ENCODE results near the gene SEMA6D.

Gene SEMA6D

DNA sequence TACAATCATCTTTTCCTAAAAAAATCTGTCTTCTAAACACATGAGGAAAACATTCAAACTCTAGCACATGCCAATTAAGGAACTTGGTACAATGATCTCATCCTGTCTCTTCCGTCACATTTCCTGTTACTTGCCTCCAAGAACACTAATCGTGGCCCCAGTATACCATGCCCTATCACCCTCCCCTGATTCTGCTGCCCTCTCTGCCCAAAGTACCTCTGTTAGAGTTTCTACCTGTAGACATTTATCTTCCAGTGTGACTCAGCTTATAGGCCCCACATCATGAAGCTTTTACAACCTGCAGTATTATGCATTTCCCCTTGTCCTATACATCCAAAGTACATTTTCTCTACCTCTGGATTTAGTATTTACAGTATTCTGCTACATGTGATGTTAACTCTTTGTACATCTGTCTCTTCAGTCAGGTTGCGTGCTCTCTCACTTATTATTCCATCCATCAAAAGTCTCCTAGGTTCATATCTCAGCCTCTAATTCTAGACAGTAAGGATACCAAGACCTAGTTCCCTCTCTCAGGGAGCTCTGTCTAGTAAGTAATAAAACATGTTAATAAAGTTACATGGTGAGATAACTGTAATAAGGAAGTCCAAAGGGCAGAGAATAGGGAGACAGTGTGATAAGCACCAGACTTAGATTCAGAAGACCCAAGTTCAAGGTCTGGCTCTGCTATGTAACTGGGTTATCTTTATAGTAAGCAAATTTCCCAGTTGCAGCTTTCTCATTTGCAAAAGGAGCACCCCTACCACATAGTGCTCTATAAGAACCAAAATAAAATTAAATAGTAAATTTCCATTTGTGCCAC, 8.9 kb upstream of the SEMA6D start:
- TF ChIP-seq, protein P1, sequence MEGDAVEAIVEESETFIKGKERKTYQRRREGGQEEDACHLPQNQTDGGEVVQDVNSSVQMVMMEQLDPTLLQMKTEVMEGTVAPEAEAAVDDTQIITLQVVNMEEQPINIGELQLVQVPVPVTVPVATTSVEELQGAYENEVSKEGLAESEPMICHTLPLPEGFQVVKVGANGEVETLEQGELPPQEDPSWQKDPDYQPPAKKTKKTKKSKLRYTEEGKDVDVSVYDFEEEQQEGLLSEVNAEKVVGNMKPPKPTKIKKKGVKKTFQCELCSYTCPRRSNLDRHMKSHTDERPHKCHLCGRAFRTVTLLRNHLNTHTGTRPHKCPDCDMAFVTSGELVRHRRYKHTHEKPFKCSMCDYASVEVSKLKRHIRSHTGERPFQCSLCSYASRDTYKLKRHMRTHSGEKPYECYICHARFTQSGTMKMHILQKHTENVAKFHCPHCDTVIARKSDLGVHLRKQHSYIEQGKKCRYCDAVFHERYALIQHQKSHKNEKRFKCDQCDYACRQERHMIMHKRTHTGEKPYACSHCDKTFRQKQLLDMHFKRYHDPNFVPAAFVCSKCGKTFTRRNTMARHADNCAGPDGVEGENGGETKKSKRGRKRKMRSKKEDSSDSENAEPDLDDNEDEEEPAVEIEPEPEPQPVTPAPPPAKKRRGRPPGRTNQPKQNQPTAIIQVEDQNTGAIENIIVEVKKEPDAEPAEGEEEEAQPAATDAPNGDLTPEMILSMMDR (IDR thresholded peaks at IDR 0.05; ENCODE audit: insufficient read depth, low read length, poor library complexity, severe bottlenecking) = no peak
- DNase-seq (ENCODE audit: extremely low read depth, insufficient read length) = no peak

DNA sequence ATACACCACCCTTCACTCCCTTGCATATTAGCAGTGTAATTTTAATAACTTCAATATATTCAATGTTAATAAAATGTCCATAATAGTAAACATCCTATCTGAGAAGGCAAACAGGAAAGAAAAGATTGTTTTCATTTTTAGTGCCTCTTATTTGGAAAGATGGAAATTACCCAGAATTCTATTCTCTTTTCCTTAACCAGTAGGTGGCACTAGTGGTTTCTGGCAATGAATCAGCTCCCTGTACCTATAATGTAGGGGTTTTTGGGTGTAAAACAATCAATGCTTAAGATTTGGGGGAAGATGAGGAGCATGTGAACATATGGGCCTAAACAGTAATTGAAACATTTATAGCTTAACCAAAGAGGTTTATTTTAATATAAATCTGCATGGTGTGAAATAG, 5.7 kb upstream of the SEMA6D start:
- no peak for DNase-seq (ENCODE audit: extremely low read depth, insufficient read length)
- H3K4me3 ChIP-seq (replicated peaks; ENCODE audit: low read depth, low read length) = no peak overlapping the region
- H3K27me3 ChIP-seq (replicated peaks; ENCODE audit: control insufficient read depth, insufficient read depth, low read length) = no peaks in the 10 kb centered on the region
- TF ChIP-seq, protein P1 (IDR thresholded peaks at IDR 0.05; ENCODE audit: insufficient read depth, low read length, poor library complexity, severe bottlenecking) = peak; percentile 61
- H3K36me3 ChIP-seq (ENCODE audit: control insufficient read depth, insufficient read depth, low read length) = no peaks in the 10 kb centered on the region

More for the DNA sequence above, 8.9 kb upstream of the SEMA6D start:
- Histone ChIP-seq H3K27me3 (replicated peaks; ENCODE audit: control insufficient read depth, insufficient read depth, low read length) (no peaks in the 10 kb centered on the region), H3K36me3 (ENCODE audit: control insufficient read depth, insufficient read depth, low read length) (no peaks in the 10 kb centered on the region), H3K4me3 (replicated peaks; ENCODE audit: low read depth, low read length) (no peak overlapping the region)

DNA sequence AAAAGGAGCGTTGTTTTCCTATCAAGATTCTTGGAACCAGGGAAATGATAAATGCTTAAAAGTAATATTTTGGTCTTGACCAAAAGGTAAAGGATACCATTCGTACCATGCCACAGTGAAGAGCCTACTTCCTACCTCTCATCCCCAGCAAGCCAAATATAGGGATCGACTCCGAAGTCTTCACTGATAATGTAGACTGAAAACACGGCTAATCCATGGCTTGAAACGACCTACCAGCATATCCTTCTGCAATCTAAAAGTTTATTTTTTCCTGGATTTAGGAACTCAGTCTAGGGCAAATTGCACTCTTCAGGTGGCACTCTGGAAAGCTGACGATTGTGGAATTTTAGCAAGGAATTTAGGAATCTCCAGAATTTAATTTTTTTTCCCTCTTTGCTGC, 1.9 kb upstream of the SEMA6D start:
- H3K4me3 ChIP-seq (replicated peaks; ENCODE audit: low read depth, low read length) = no peak overlapping the region
- no peaks in the 10 kb centered on the region; the same call in 1 of the 2 replicates for H3K27me3 ChIP-seq (replicated peaks; ENCODE audit: control insufficient read depth, insufficient read depth, low read length)
- H3K36me3 ChIP-seq (ENCODE audit: control insufficient read depth, insufficient read depth, low read length) = no peaks in the 10 kb centered on the region
- TF ChIP-seq, protein P1 (IDR thresholded peaks at IDR 0.05; ENCODE audit: insufficient read depth, low read length, poor library complexity, severe bottlenecking) = no peak
- DNase-seq (ENCODE audit: extremely low read depth, insufficient read length) = no peak

DNA sequence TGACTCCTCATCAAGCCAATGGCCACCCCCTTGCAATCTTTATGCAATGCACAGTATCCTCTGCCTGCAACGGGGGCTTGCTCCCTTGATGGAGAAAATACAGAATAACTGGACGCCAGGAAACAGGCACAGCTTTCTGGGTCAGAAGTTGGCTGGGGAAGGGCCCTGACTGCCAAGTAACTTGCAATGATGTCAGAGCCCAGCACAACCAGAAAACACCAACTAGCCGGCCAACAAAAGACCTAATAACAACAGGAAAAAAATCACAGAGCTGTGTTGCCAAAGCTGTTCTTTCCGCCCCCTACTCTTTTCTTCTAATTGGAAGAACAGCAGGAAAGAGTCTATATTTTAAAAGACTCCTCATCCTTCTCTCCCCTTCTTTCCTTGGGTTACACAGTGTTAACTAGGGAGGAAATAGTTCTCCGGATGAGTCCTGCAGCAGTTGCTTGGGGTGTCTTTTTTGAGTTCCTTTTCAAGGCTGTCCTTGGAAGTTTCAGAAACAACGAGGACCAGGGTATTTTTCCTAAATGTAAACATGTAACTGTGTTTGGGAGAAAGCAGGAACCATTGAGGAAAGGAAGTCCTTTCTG, 1.4 kb upstream of the SEMA6D start:
- TF ChIP-seq, protein P1 (IDR thresholded peaks at IDR 0.05; ENCODE audit: insufficient read depth, low read length, poor library complexity, severe bottlenecking) = no peak
- Histone ChIP-seq H3K27me3 (replicated peaks; ENCODE audit: control insufficient read depth, insufficient read depth, low read length) (no peaks in the 10 kb centered on the region; the same call in 1 of the 2 replicates), H3K36me3 (ENCODE audit: control insufficient read depth, insufficient read depth, low read length) (no peaks in the 10 kb centered on the region), H3K4me3 (replicated peaks; ENCODE audit: low read depth, low read length) (no peak overlapping the region)
- no peak for DNase-seq (ENCODE audit: extremely low read depth, insufficient read length)

DNA sequence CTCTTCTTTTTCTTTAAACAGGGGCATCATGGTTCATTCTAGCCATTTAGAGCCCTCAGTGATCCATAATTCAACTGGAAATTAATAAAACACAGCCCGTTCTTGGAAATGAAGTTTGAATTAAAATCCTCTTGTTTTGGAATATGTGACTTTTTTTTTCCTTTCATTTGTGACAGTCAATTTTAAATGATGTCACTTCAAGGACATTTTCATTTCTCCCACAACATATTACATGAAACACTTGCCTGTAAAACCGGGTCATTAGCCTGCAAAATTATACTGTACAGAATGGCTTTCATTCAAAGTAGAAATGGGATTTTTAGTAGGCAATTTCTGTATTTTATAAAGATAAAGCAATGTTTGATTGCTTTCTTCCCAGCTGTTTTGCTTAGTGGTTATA, 789 bp upstream of the SEMA6D start:
- TF ChIP-seq, protein P1 (IDR thresholded peaks at IDR 0.05; ENCODE audit: insufficient read depth, low read length, poor library complexity, severe bottlenecking) = no peak
- Histone ChIP-seq H3K36me3 (ENCODE audit: control insufficient read depth, insufficient read depth, low read length) (no peaks in the 10 kb centered on the region), H3K4me3 (replicated peaks; ENCODE audit: low read depth, low read length) (no peak overlapping the region), H3K27me3 (replicated peaks; ENCODE audit: control insufficient read depth, insufficient read depth, low read length) (no peaks in the 10 kb centered on the region; the same call in 1 of the 2 replicates)
- no peak for DNase-seq (ENCODE audit: extremely low read depth, insufficient read length)
